Motor neuron (in vitro differentiated cells): ENCODE results near the gene RAMP3. TPM values are rescaled to one million over a fixed set of nuclear protein-coding genes. Genes with fewer than 3 reads are reported as not detected.

Source experiments
- ATAC-seq, 8 experiments: fragments of 200-7000 bp; cut with Tn5 transposase; replicated peaks in 6 of 8; 2 replicates each; pipeline ENCODE4 v1.8.0; 2021; ENCODE audit warnings: mild to moderate bottlenecking in 8 of 8, moderate library complexity in 8 of 8
- H3K27ac ChIP-seq, 2 donors: fragments of 250-450 bp; sonication (Bioruptor Pico); 2 replicates each; pipeline ENCODE4 v1.9.0; 2021; ENCODE audit warnings: antibody characterized with exemption in 2 of 2, mild to moderate bottlenecking in 2 of 2, moderate library complexity in 1 of 2
- H3K4me1 ChIP-seq, 2 donors: fragments of 250-450 bp; sonication (Bioruptor Pico); replicated peaks in 1 of 2; 2 replicates each; pipeline ENCODE4 v1.6.1; 2021; ENCODE audit warnings: antibody characterized with exemption in 2 of 2, mild to moderate bottlenecking in 2 of 2, moderate library complexity in 1 of 2
- H3K4me3 ChIP-seq, 5 donors: fragments of 250-450 bp; sonication (Bioruptor Pico); 2 replicates each; pipeline ENCODE4 v1.9.0; 2021; ENCODE audit warnings: antibody characterized with exemption in 5 of 5, mild to moderate bottlenecking in 5 of 5, moderate library complexity in 4 of 5
- WGBS, 10 experiments: fragments of 450-650 bp; shearing (Covaris generic); methylation state at CpG; one replicate each; pipeline ENCODE4 v1.0.0; 2022; 5-methylcytosine and 5-hydroxymethylcytosine counted together
- in situ Hi-C, 9 experiments: fragments of 400-800 bp; cut with MboI; loops; one replicate each; pipeline ENCODE4 v1.15.0; 2021; ENCODE audit warnings: low sequenced_read_pairs in 9 of 9, low pct_unique_long_range_greater_than_20kb in 2 of 9; ENCODE audit not compliant: unreplicated experiment in 9 of 9
- total RNA-seq, 8 experiments: library from RNA; unstranded; fragments of 300-600 nt; gene quantifications; 2 replicates each; pipeline versions ENCODE4 v1.2.3 to v1.2.4, GENCODE V29; 2022

Gene RAMP3
- total RNA-seq, 8 experiments from 2014 or later = 0.13 to 0.71 (median 0.31) TPM; not detected in 5

DNA sequence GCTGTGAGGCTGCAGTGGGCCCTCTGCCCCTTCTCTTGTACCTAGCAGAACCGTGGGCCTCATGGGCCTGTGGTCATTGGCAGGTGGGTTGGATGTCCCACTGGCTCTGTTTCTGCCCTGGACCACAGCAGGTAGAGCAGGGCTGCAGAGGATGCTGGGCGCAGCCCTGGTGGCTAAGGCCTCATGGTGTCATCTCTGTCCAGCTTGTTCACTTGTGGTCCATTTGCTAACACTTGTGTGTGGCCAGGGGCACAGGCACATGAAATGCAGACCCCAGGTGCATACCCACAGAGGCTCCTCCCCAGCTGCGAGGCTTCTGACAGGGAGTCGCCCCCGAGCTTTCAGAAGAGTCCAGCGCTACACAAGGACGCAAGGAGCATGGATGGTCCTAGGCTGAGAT lies 23.7 kb upstream of the RAMP3 start:
- in situ Hi-C loops = loop anchor here in 5 of 9 experiments (25.0 kb wide), 2 partner anchors 272 to 547 kb away; partner anchors contain the start of gene TMED4 (in 3 of the 5)
- ATAC-seq = no peak
- Histone ChIP-seq H3K4me3 (no peak overlapping the region), H3K4me1 (no peaks in the 10 kb centered on the region), H3K27ac (no peak overlapping the region)
- 33 to 100% (median 90%) methylated on average over 1 to 5 of the region's 7 CpGs; no CpG with 5 or more reads in 4 of the 10 experiments for WGBS, 10 experiments

DNA sequence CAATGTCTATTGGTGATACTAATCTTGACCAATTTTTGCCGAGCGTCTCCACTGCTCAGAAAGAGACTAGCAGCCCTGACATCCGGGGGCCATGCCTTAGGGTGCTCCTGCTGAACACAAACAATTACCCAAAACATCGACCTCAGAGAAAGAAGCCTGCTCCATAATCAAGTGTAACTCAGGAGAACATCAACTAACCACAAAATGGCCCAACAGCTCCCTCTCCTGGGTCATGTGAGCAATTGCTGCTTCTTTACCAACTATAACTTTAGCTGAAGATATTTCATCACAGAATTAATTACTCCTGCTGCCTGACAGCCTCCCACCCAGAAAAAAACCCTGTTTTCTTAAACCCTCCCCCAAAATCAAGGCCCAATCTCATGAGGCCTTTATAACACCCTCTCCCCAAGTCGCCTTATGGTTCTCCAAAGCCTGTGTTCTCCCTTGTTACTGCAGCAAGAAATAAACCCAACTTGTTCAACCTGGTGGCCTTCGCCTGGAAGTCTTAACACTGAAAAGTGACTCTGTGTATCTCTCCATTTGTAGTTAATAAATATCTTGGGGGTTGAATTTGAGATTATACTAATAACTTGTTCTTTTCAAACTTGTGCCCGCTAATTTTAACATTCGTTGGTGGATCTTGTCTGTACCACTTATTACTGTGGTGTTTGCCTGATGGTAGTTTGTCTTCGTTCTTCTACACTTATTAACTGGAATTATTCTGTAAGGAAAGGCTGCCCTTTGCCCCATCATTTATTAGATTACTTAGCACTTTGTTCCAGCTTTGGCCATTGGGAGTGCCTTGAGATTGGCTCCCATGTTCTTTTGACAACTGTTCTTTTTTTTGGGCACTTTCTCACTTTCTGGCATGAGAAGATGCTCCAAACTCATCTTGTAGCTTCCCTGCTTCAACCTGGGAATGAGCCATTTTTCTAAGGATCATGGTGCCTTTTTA lies 21.2 kb upstream of the RAMP3 start:
- Histone ChIP-seq H3K4me1 (no peaks in the 10 kb centered on the region), H3K27ac (no peak overlapping the region), H3K4me3 (no peak overlapping the region)
- 0 to 82% (median 42%) methylated on average over 2 to 8 of the region's 9 CpGs; no CpG with 5 or more reads in 1 of the 10 experiments for WGBS, 10 experiments
- ATAC-seq = peak; percentile 59 to 92 (median 82)
- in situ Hi-C loops = loop anchor here in 5 of 9 experiments (25.0 kb wide), 2 partner anchors 274 to 549 kb away; partner anchors contain the start of gene TMED4 (in 3 of the 5)

DNA sequence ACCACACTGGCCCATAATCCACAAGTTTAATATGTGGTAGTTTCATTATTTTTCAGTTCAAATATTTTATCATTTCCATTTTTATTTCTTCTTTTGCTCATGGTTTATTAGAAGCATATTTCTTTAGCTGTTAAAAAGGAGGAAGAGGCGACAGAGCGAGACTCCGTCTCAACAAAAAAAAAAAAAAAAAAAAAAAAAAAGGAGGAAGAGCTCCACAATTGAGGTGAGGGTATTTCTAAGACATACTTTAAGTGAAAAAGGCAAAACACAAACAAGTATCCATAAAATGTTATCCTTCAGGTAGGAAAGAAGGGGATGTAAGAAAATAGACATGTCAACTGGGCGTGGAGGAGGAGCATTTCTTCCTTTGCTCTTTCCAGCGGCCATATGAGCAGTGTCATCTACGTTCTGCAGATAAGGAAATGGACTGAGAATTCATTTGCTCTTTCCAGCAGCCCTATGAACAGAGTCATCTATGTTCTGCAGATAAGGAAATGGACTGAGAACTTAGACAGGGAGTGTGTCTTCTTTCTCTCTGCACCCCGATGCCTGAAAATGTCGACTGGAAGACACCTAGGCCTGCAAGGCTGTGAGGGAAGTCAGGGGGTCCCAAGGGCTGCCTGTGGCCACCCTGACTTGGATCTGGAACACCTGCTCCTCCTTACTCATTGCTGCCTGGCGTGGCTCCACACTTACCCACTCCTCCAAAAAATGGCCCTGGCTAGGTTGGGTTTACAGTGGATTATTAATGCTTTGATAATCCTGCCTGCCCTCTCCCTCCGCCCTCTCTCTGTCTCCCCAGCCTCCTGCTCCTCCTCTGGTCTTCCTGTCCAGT lies 18.9 kb upstream of the RAMP3 start:
- in situ Hi-C loops = loop anchor here in 5 of 9 experiments (25.0 kb wide), 2 partner anchors 276 to 551 kb away; partner anchors contain the start of gene TMED4 (in 3 of the 5)
- ATAC-seq = peak in 2 of 8 experiments; percentile 8 to 11
- Histone ChIP-seq H3K4me3 (no peak overlapping the region), H3K4me1 (no peaks in the 10 kb centered on the region), H3K27ac (no peak overlapping the region)
- 19 to 85% (median 69%) methylated on average over 1 to 9 of the region's 10 CpGs for WGBS, 10 experiments

DNA sequence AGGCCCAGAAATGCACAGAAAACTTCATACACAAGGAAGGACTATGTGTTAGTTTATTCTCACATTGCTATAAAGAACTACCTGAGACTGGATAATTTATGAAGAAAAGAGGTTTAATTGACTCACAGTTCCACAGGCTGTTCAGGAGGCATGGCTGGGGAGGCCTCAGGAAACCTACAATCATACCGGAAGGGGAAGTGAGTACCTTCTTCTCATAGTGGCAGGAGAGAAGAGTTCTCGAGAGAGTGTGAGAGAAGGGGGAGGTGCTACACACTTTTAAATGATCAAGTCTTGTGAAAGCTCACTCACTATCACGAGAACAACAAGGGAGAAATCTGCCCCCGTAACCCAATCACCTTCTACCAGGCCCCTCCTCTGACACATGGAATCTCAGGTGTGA lies 16.8 kb upstream of the RAMP3 start:
- Histone ChIP-seq H3K4me3 (no peak overlapping the region), H3K27ac (no peak overlapping the region), H3K4me1 (no peaks in the 10 kb centered on the region)
- 43 to 100% (median 67%) methylated on average over 1 to 4 of the region's 4 CpGs; no CpG with 5 or more reads in 2 of the 10 experiments for WGBS, 10 experiments
- in situ Hi-C loops = loop anchor here in 5 of 9 experiments (25.0 kb wide), 2 partner anchors 279 to 554 kb away; partner anchors contain the start of gene TMED4 (in 3 of the 5)
- no peak for ATAC-seq

DNA sequence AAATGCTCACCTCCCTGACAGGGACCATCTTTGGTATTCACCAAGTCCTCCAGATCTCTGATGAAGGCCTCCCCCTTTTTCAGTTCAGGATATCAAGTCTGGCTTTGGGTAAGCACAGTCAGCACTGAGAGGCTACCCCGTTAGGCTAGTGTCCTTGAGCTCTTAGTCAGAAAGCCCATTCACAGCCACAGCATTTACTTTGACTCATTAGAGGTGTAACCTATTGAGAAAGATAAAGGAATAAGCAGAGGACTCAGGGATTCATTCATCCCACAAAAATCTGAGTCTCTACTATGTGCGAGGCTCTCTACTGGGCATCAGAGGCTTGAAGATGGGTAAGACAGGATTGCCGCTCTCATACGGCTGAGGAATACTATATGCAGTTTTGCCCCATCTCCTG lies 14.0 kb upstream of the RAMP3 start:
- ATAC-seq = no peak
- no peak overlapping the region for H3K27ac ChIP-seq
- in situ Hi-C loops = loop anchor here in 5 of 9 experiments (25.0 kb wide), 2 partner anchors 281 to 556 kb away; partner anchors contain the start of gene TMED4 (in 3 of the 5)
- no peak overlapping the region for H3K4me3 ChIP-seq
- whole genome bisulfite sequencing, 10 experiments = 13 to 100% (median 90%) methylated on average over 1 to 4 of the region's 4 CpGs; no CpG with 5 or more reads in 1 of the 10 experiments
- H3K4me1 ChIP-seq = no peaks in the 10 kb centered on the region

DNA sequence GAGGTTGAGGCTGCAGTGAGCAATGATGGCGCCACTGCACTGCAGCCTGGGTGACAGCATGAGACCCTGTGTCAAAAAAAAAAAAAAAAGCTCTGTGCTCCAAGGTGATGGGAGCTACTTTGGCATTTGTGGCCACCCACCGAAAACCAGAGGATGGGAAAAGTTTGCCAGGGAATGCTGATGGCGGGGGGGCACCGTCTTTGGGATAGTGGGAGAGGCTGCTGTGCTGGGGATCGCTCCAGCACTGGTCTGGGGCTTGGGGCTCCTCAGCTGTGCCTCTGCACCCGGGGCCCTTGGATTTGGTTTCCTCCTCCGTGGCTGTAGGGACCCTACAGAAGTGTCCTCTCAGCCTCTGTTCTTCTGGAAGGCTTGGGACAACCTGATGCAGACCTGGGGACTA lies 11.7 kb upstream of the RAMP3 start:
- Histone ChIP-seq H3K4me3 (no peak overlapping the region), H3K27ac (no peak overlapping the region), H3K4me1 (no peaks in the 10 kb centered on the region)
- in situ Hi-C loops = loop anchor here in 5 of 9 experiments (25.0 kb wide), 2 partner anchors 284 to 559 kb away; partner anchors contain the start of gene TMED4 (in 3 of the 5)
- 20 to 94% (median 73%) methylated on average over 1 to 5 of the region's 7 CpGs; no CpG with 5 or more reads in 6 of the 10 experiments for WGBS, 10 experiments
- no peak for ATAC-seq

DNA sequence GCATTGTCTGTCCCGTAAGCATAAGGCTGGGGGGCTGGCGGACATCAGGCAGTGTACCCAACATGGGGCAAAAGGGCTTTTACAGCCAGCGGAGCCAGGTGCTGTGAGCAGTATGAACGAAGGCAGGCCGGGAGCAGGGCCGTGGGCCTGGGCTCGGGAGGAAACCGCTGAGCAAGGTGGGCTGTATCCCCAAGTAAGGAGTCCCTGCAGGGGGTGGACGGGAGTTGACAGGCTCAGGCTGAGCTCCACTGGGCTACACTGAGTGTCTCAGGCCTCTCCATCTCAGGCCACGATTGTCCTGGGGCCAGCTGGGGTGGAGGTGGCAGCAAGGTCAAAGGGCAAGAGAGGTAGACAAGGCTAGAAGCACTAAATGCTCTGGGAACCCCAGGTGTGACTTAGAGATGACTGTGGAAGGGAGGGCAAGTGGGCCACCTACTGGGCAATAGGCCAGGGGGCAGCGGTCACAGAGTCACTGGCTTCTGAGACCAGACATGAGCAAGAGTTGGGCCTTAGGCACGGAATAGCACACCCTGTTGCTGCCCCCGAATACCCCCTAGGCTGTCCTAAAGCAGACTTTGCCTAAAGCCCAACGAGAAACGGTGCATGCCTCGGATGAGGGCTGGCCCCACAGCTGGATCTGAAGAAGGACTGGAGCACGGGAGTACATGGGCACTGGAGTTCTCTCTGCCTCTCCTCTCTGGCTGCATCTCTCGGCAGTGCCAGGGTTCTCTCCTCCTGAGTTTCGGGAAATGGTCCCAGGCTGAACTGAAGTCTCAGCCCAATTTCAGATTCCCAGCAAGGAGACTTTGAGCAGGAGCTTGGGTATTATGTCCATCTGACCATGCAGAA lies 10.8 kb upstream of the RAMP3 start:
- Histone ChIP-seq H3K4me1 (no peaks in the 10 kb centered on the region), H3K27ac (no peak overlapping the region), H3K4me3 (no peak overlapping the region)
- in situ Hi-C loops = loop anchor here in 5 of 9 experiments (25.0 kb wide), 2 partner anchors 284 to 559 kb away; partner anchors contain the start of gene TMED4 (in 3 of the 5)
- WGBS, 10 experiments = 42 to 100% (median 66%) methylated on average over 1 to 12 of the region's 19 CpGs; no CpG with 5 or more reads in 1 of the 10 experiments
- peak in 1 of 8 experiments; percentile 9 for ATAC-seq

DNA sequence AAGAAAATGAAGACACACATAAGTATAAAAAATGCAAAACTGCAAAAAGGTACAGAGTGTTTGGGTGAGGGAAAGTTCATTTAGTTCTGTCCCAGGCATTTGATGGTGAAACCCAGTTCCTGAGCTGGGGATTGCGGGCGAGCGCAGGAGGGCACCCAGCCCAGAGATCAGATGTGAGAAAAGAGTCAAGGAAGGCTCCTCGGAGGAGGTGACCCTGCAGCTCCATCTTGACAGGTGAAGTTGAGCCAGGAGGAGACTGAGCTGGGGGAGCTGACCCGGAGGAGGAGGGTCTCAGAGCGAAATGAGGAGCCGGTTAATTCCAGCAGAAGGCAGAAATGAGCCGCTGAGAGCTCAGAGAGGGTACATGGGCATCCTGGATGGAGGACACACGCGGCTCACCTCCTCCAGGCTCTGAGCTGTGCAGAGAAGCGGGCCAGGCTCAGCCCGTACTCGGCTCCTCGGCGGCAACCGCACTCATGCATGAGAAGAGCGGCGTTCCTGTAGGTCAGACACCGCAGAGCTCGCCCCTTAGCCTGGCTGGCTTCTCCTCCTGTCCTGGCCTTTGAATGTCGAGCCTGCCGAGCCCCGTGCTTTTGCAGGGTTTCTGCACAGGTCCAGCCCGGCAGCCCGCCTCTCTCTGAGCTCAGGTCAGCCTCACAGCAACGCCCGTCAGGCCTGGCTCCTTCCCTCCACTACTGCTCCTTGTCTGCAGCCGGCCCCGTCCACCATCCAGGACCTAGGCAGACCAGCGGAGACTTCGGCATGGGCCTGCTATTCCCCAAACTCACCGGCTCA lies 9.5 kb upstream of the RAMP3 start:
- Histone ChIP-seq H3K4me1 (no peaks in the 10 kb centered on the region), H3K4me3 (no peak overlapping the region), H3K27ac (no peak overlapping the region)
- in situ Hi-C loops = loop anchor here in 5 of 9 experiments (25.0 kb wide), 2 partner anchors 286 to 561 kb away; partner anchors contain the start of gene TMED4 (in 3 of the 5)
- ATAC-seq = peak in 1 of 8 experiments; percentile 44
- WGBS, 10 experiments = 50 to 100% (median 81%) methylated on average over 1 to 17 of the region's 32 CpGs

DNA sequence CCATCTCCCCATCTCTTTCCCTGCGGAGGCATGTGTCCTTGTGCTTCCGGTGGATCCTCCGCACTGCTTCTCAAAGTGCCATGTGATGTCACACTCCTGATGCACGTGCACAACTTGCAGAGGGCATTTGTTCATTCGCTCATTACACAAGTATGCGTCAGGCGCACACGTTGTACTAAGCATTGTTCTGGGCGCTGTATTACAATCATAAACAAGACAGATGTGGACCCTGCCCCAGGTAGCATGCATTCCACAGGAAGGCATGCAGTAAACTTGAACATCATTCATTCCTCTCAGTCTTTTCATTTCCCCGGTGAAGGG lies 9.0 kb upstream of the RAMP3 start:
- Histone ChIP-seq H3K4me1 (no peaks in the 10 kb centered on the region), H3K4me3 (no peak overlapping the region), H3K27ac (no peak overlapping the region)
- WGBS, 10 experiments = 55 to 100% (median 79%) methylated on average over 1 to 7 of the region's 10 CpGs; no CpG with 5 or more reads in 2 of the 10 experiments
- in situ Hi-C loops = loop anchor here in 5 of 9 experiments (25.0 kb wide), 2 partner anchors 286 to 561 kb away; partner anchors contain the start of gene TMED4 (in 3 of the 5)
- no peak for ATAC-seq

DNA sequence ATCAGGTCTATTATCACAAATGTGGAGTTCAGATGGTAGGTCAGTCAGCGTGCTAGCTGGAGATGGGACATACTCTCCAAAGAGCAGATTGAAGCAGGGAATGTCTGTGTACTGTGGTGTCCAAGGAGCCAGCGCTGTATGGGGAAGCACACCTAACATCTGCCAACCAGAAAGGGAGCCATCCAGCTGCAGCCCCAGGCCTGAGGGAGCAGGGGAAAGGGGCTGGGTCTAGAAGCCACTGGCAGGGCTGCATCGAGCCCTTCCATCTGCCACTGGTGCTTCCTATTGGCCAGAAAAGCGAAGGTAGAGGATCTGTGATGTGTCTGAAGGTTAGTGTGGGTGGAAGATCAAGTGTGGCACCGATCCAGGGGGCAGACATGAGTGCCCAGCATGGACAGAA lies 8.0 kb upstream of the RAMP3 start:
- Histone ChIP-seq H3K27ac (no peak overlapping the region), H3K4me1 (no peaks in the 10 kb centered on the region), H3K4me3 (no peak overlapping the region)
- 0 to 100% (median 57%) methylated on average over 1 to 3 of the region's 5 CpGs; no CpG with 5 or more reads in 2 of the 10 experiments for WGBS, 10 experiments
- in situ Hi-C loops = loop anchor here (10.0 to 25.0 kb wide), 7 partner anchors 105 to 715 kb away; partner anchors contain the start of genes CCDC201 (in 5 of the 9) and TMED4 (in 3 of the 9)
- peak in 1 of 8 experiments; percentile 39 for ATAC-seq

DNA sequence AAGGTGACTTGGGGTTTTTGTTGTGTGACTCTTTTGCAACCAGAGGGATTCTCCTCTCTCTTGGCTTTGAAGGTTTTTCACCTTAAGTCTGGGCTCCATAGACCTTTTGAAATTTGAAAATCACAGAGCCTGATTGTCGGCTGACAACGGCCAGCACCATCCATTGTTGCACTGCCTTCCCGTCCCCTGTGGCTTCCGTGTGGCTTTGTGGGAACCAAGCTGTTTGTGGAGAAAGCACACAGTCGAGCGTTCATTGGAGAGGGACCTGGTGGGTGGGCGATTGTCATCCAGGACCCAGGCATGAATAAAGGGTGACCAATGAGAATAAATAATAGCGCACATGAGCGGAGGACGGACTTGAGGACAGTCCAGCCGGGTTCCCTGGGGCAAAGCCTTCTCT lies 7.4 kb upstream of the RAMP3 start:
- Histone ChIP-seq H3K4me1 (no peaks in the 10 kb centered on the region), H3K27ac (no peak overlapping the region), H3K4me3 (no peak overlapping the region)
- in situ Hi-C loops = loop anchor here (10.0 to 25.0 kb wide), 5 partner anchors 105 to 715 kb away; partner anchors contain the start of gene CCDC201 (in 5 of the 9)
- no peak for ATAC-seq
- WGBS, 10 experiments = 54 to 81% (median 71%) methylated on average over 2 to 11 of the region's 11 CpGs; no CpG with 5 or more reads in 2 of the 10 experiments
